GM12878 (cell line): ENCODE measurements around the gene TACC2. TPM values are rescaled to one million over a fixed set of nuclear protein-coding genes. Genes with fewer than 3 reads are reported as not detected.

Experiments used
- ATAC-seq: fragments of 200-7000 bp; cut with Tn5 transposase; 3 replicates; pipeline ENCODE4 v1.9.1; 2020; ENCODE audit warnings: mild to moderate bottlenecking, moderate library complexity
- BruUV-seq: library from RNA; stranded (reverse); fragments of 400-500 nt; replicated peaks from 2 replicates; lab custom pipeline; 2021; lab: Mats Ljungman, UMichigan
- CTCF ChIA-PET: fragments of 300-600 bp; sonication (Branson Sonifier 250); formaldehyde crosslinking; extraction: SDS; loops from one replicate; lab custom pipeline; 2021; ENCODE audit warnings: inconsistent platforms; lab: Yijun Ruan, JAX
- POLR2A ChIA-PET: fragments of 350-600 bp; formaldehyde crosslinking; extraction: SDS; loops from one replicate; lab custom pipeline; 2021; ENCODE audit warnings: inconsistent platforms; lab: Charles Lee
- RAD21 ChIA-PET: fragments of 300-600 bp; sonication (Branson Sonifier 250); formaldehyde crosslinking; loops from one replicate; lab custom pipeline; 2023; ENCODE audit warnings: antibody characterized with exemption; ENCODE audit not compliant: unreplicated experiment; lab: Charles Lee
- SMC1A ChIA-PET: fragments of 300-600 bp; sonication (Branson Sonifier 250); formaldehyde crosslinking; loops from one replicate; lab custom pipeline; 2023; ENCODE audit not compliant: unreplicated experiment, uncharacterized antibody; lab: Charles Lee
- DNase-seq: peaks from one replicate; pipeline ENCODE4 v3.0.0-alpha.2; 2011; ENCODE audit warnings: low read depth, low spot score
- FAIRE-seq: peaks from 3 replicates; lab custom pipeline; 2011; peaks lifted over from hg19 to GRCh38; lab: Jason Lieb, UNC
- H2AFZ ChIP-seq: 2 replicates; pipeline ENCODE4 v1.6.0; 2011; ENCODE audit warnings: low read depth, low read length, control low read depth; ENCODE audit not compliant: control insufficient read depth
- H3K27ac ChIP-seq: 2 replicates; pipeline ENCODE4 v1.5.1; 2011; ENCODE audit warnings: control low read depth; ENCODE audit not compliant: control insufficient read depth, insufficient read depth
- H3K27me3 ChIP-seq, 2 experiments: replicated peaks in 1 of 2; 2 replicates each; pipeline versions ENCODE4 v1.6.0 to v1.6.1; 2011; ENCODE audit warnings: low read length in 1 of 2; ENCODE audit not compliant: control insufficient read depth in 2 of 2, insufficient read depth in 2 of 2
- H3K36me3 ChIP-seq, 2 experiments: 2 replicates each; pipeline ENCODE4 v1.5.1; 2011; ENCODE audit warnings: low read length in 1 of 2; ENCODE audit not compliant: control insufficient read depth in 2 of 2, insufficient read depth in 2 of 2
- H3K4me1 ChIP-seq: 2 replicates; pipeline ENCODE4 v1.6.1; 2011; ENCODE audit warnings: mild to moderate bottlenecking, low read length, moderate library complexity, mixed read lengths; ENCODE audit not compliant: control insufficient read depth, insufficient read depth
- H3K4me2 ChIP-seq: 2 replicates; pipeline ENCODE4 v1.6.0; 2011; ENCODE audit warnings: control low read depth; ENCODE audit not compliant: control insufficient read depth, insufficient read depth
- H3K4me3 ChIP-seq: fragments of 200-600 bp; sonication (generic); 2 replicates; pipeline ENCODE4 v1.5.1; 2016
- H3K79me2 ChIP-seq: 2 replicates; pipeline ENCODE4 v1.6.0; 2011; ENCODE audit warnings: low read length; ENCODE audit not compliant: control insufficient read depth, insufficient read depth
- H3K9ac ChIP-seq: 2 replicates; pipeline ENCODE4 v1.8.0; 2011; ENCODE audit warnings: low read length, control low read depth, mixed read lengths; ENCODE audit not compliant: control insufficient read depth, insufficient read depth
- H3K9me3 ChIP-seq: replicated peaks from 3 replicates; pipeline ENCODE4 v1.5.1; 2011; ENCODE audit warnings: mild to moderate bottlenecking, low read length; ENCODE audit not compliant: control insufficient read depth, insufficient read depth
- H4K20me1 ChIP-seq: 2 replicates; pipeline ENCODE4 v1.6.0; 2011; ENCODE audit not compliant: control insufficient read depth, insufficient read depth
- BMI1 ChIP-seq: fragments of 450-650 bp; IDR thresholded peaks from 2 replicates; pipeline ENCODE4 v1.6.1; 2016; ENCODE audit warnings: mild to moderate bottlenecking, moderate library complexity, borderline replicate concordance
- DPF2 ChIP-seq: fragments of 450-650 bp; IDR thresholded peaks from 2 replicates; pipeline ENCODE4 v1.6.1; 2017; ENCODE audit warnings: mild to moderate bottlenecking
- EZH2 ChIP-seq: IDR thresholded peaks from 2 replicates; pipeline ENCODE4 v1.6.1; 2012; ENCODE audit warnings: low read depth, mild to moderate bottlenecking, control low read depth, inconsistent platforms, low read length, borderline replicate concordance; ENCODE audit not compliant: control insufficient read depth
- FOXM1 ChIP-seq: IDR thresholded peaks from 2 replicates; pipeline ENCODE4 v1.6.1; 2012; ENCODE audit warnings: low read depth, mild to moderate bottlenecking, inconsistent platforms, low read length, moderate library complexity
- IRF5 ChIP-seq: fragments of 450-650 bp; IDR thresholded peaks from 2 replicates; pipeline ENCODE4 v1.6.1; 2017; ENCODE audit warnings: borderline replicate concordance
- NBN ChIP-seq: fragments of 450-650 bp; IDR thresholded peaks from 2 replicates; pipeline ENCODE4 v1.6.1; 2016
- NKRF ChIP-seq: fragments of 450-650 bp; conservative IDR thresholded peaks from 2 replicates; pipeline ENCODE4 v1.6.1; 2017; ENCODE audit warnings: mild to moderate bottlenecking, moderate library complexity
- PKNOX1 ChIP-seq: fragments of 450-650 bp; IDR thresholded peaks from 2 replicates; pipeline ENCODE4 v1.6.1; 2016; ENCODE audit warnings: mild to moderate bottlenecking
- RB1 ChIP-seq: fragments of 450-650 bp; formaldehyde crosslinking; IDR thresholded peaks from 2 replicates; pipeline ENCODE4 v1.6.1; 2017; ENCODE audit warnings: mild to moderate bottlenecking, borderline replicate concordance
- RUNX3 ChIP-seq: IDR thresholded peaks from 2 replicates; pipeline ENCODE4 v1.6.1; 2012; ENCODE audit warnings: low read length, inconsistent platforms
- SREBF2 ChIP-seq: IDR thresholded peaks from 2 replicates; pipeline ENCODE4 v1.6.1; 2012; ENCODE audit warnings: mild to moderate bottlenecking, low read length
- TAF1 ChIP-seq: IDR thresholded peaks from 2 replicates; pipeline ENCODE4 v1.6.1; 2011; ENCODE audit warnings: mild to moderate bottlenecking, low read depth, low read length, borderline replicate concordance
- TARDBP ChIP-seq: IDR thresholded peaks from 2 replicates; pipeline ENCODE4 v1.6.1; 2016; ENCODE audit warnings: borderline replicate concordance
- TBL1XR1 ChIP-seq: IDR thresholded peaks from 2 replicates; pipeline ENCODE4 v1.6.1; 2012; ENCODE audit warnings: low read depth, low read length, improper control_type of control experiment
- WGBS: methylation state at CpG from one replicate; pipeline ENCODE4 v1.1.6; 2016; ENCODE audit warnings: low lambda C conversion rate; ENCODE audit not compliant: insufficient replicate concordance, insufficient coverage; ENCODE audit errors: missing lambda C conversion rate; 5-methylcytosine and 5-hydroxymethylcytosine counted together
- in situ Hi-C: fragments of 300-500 bp; cut with MboI; formaldehyde crosslinking; loops from 9 replicates; pipeline ENCODE4 v1.14.3; 2018; ENCODE audit warnings: mixed read lengths
- intact Hi-C: fragments of 100-400 bp; cut with micrococcal nuclease; formaldehyde crosslinking; loops from one replicate; pipeline ENCODE4 v1.14.2; 2022; ENCODE audit not compliant: unreplicated experiment
- polyA plus RNA-seq, 11 experiments: library from polyadenylated mRNA; depleted of rRNA in 4 of 11; unstranded in 6 of 11; stranded (reverse) in 5 of 11; fragments of >200 nt; fragmentation: Nextera tagmentation in 4 of 11; fragmentation: Illumina TruSeq in 1 of 11; extraction: Ambion mirVana in 4 of 11; extraction: Trizol in 1 of 11; gene quantifications; 1 replicate in 1 of 11; 2 replicates in 10 of 11; pipeline versions ENCODE4 v1.2.1 to v1.2.3, GENCODE V29; 2011 to 2016; ENCODE audit warnings: inconsistent platforms in 2 of 11, missing spikeins in 2 of 11, low read depth in 1 of 11
- total RNA-seq, 4 experiments: library from RNA; depleted of rRNA in 3 of 4; stranded (reverse); fragments of >200 nt in 3 of 4; fragmentation: Illumina TruSeq in 1 of 4; extraction: Trizol in 1 of 4; gene quantifications; 2 replicates each; pipeline versions ENCODE4 v1.2.1 to v1.2.3, GENCODE V29; 2013 to 2021

TACC2 gene
- total and polyA plus RNA-seq, 10 of the 15 experiments (the other 5 are each of a cell fraction or from before 2014, with no cell fraction given): 0.07 to 0.64 (median 0.13) TPM; not detected in 5

- H2AFZ ChIP-seq: no peak overlapping the region
- TF ChIP-seq NKRF: no peak
- no peak for TF ChIP-seq BMI1
- TF ChIP-seq NBN: no peak
- no peak for TF ChIP-seq DPF2
- no peak for TF ChIP-seq IRF5
- TF ChIP-seq TBL1XR1: no peak
- no peak for TF ChIP-seq TAF1
- no peak for TF ChIP-seq RB1
- no peak for TF ChIP-seq FOXM1
- TF ChIP-seq SREBF2: no peak
- TF ChIP-seq TARDBP: no peak
- no peak for TF ChIP-seq EZH2
- TF ChIP-seq PKNOX1: no peak
- no peak for TF ChIP-seq RUNX3
- POLR2A ChIA-PET: no interaction called here
- CTCF ChIA-PET: interaction anchor here (0.6 kb wide), 1 partner anchor 35 kb away, joined by 3 read pairs; no protein-coding TSS in a partner anchor
- H4K20me1 ChIP-seq: no peaks in the 10 kb centered on the region
- in situ Hi-C loops: no loop called here
- H3K27ac ChIP-seq: no peak overlapping the region
- WGBS: 15% methylated on average over 4 of the region's 4 CpGs
- DNase-seq (no peak), FAIRE-seq (no peak), ATAC-seq (no peak)
- RAD21 ChIA-PET: no interaction called here
- no peak overlapping the region for H3K9ac ChIP-seq
- SMC1A ChIA-PET: no interaction called here
- no peaks in the 10 kb centered on the region for H3K4me1 ChIP-seq
- no peak overlapping the region for H3K4me3 ChIP-seq
- no peaks in the 10 kb centered on the region for H3K79me2 ChIP-seq
- no TSS peak for BruUV-seq
- H3K27me3 ChIP-seq: no peaks in the 10 kb centered on the region; a peak in 2 of 4 replicates
- intact Hi-C loops: no loop called here
- H3K36me3 ChIP-seq: no peaks in the 10 kb centered on the region
- H3K9me3 ChIP-seq: no peaks in the 10 kb centered on the region
- no peak overlapping the region for H3K4me2 ChIP-seq
These were observed 187.6 kb downstream of the TACC2 start for GRCh38 chr10:122176232-122177213.
